GM21381 (cell line): ENCODE measurements around the gene PSMB7.

Source experiments
- ATAC-seq: cut with Tn5 transposase; IDR thresholded peaks from one replicate; pipeline ENCODE4 v1.9.1; 2021; ENCODE audit warnings: mild to moderate bottlenecking, moderate library complexity; ENCODE audit not compliant: unreplicated experiment

PSMB7 gene

DNA sequence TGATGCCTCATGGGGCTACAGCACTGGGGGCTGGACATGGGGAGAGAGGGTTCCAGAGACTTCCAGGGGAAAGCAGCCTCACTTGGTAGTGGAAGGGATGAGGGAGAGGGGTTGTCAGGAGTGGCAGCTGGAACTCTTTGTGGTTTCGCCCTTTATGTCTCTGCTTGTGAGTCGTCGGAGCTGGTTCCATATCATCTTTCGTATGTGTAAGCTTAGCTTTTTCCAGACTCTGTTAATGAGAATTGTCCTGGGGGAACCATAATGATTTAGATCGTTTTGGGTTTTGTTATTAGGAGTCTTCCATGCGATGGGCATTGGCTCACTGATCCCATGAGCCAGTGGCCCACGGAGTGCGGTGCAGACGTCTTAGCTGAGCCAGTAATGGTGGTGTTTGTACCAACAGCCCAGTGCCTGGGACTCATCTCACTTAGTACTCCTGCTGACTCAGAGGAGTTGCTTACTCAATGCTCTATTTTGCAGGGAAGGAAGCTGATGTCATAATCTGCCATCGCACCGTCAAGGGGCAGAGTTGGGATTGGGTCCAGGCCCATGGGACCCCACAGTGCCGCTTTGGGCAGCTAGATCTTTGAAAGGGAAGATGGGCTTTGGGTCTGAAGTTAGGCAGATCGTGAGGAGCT lies 109.0 kb downstream of the PSMB7 start:
- no peak for ATAC-seq

DNA sequence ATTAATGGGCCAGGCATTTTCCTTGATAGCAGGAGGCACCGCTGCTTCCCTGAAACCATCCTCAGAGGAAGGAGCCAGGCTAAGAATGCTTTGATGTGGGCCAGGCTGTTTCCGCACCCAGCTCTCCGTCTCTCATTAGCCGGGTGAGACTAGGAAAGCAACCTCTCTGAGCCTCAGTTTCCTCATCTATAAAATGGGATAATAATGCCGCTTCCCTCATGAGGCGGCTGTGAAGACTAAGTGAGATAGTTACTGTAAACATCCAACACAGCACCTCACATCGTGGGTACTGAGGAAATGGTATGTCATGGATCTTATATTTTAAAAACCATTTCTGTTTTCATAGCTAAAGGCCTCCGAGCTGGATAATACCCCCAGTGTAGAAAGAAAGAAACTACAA lies 111.0 kb downstream of the PSMB7 start:
- ATAC-seq, result no peak

DNA sequence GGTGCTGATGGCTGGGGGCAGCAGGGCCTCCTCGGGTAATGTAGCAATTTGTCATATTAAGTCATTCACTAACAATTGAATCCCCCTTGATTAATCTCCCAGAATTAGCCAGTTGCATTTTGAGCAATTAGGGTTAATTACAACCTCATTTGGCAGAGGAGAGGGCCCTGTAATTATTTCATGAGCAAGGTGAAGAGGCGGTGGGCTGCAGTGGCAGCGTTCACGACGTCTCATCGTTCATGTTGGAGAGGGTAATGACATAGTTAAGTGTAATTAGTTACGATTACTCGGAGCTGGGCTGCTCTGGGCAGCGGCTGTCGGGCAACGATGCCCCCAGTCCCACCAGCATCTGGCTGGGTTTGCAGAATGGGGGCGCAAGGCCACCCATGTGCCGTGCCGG lies 111.5 kb downstream of the PSMB7 start:
- no peak for ATAC-seq
